ENCODE results near the gene KIRREL3. TPM values are rescaled to one million over a fixed set of nuclear protein-coding genes. Genes with fewer than 3 reads are reported as not detected.
A peak's percentile ranks its signal among the peaks of the same experiment; 100 is the strongest.

KIRREL3 gene
- total RNA-seq, 3 donors from 2014 or later, result not detected

GRCh38 chr11:126489836-126490660 lies 510.5 kb downstream of the KIRREL3 start:
- no peak for ATAC-seq
- no peaks in the 10 kb centered on the region for H3K36me3 Mint-ChIP-seq (ENCODE audit: insufficient read depth)
- DNase-seq, result no peak
- H3K9me3 Mint-ChIP-seq, result no peaks in the 10 kb centered on the region
- no peaks in the 10 kb centered on the region for H3K27me3 Mint-ChIP-seq (ENCODE audit: low read depth)
- no peaks in the 10 kb centered on the region for H3K4me1 Mint-ChIP-seq (ENCODE audit: low read depth)
- H3K4me3 Mint-ChIP-seq, result no peak overlapping the region

- no peak for DNase-seq
- Mint-ChIP-seq H3K36me3 (ENCODE audit: insufficient read depth) (no peaks in the 10 kb centered on the region), H3K9me3 (no peaks in the 10 kb centered on the region), H3K4me1 (ENCODE audit: low read depth) (no peaks in the 10 kb centered on the region), H3K27me3 (ENCODE audit: low read depth) (no peaks in the 10 kb centered on the region), H3K4me3 (no peak overlapping the region)
- no peak for ATAC-seq
Measured at GRCh38 chr11:126488591-126489370, 511.8 kb downstream of the KIRREL3 start.

GRCh38 chr11:126487711-126488110 lies 512.9 kb downstream of the KIRREL3 start:
- no peak for DNase-seq

GRCh38 chr11:126485986-126486635 lies 514.5 kb downstream of the KIRREL3 start:
- DNase-seq (no peak), ATAC-seq (no peak)
- Mint-ChIP-seq H3K27me3 (ENCODE audit: low read depth) (no peaks in the 10 kb centered on the region), H3K4me3 (no peak overlapping the region), H3K36me3 (ENCODE audit: insufficient read depth) (no peaks in the 10 kb centered on the region), H3K4me1 (ENCODE audit: low read depth) (no peaks in the 10 kb centered on the region), H3K9me3 (no peaks in the 10 kb centered on the region)

More at GRCh38 chr11:126487711-126488110, 512.9 kb downstream of the KIRREL3 start:
- H3K27me3 Mint-ChIP-seq (ENCODE audit: low read depth), result no peaks in the 10 kb centered on the region
- no peaks in the 10 kb centered on the region for H3K36me3 Mint-ChIP-seq (ENCODE audit: insufficient read depth)
- ATAC-seq, result no peak
- no peaks in the 10 kb centered on the region for H3K4me1 Mint-ChIP-seq (ENCODE audit: low read depth)
- no peak overlapping the region for H3K4me3 Mint-ChIP-seq
- H3K9me3 Mint-ChIP-seq, result no peaks in the 10 kb centered on the region

GRCh38 chr11:126485021-126485792 lies 515.4 kb downstream of the KIRREL3 start:
- no peak for ATAC-seq
- DNase-seq, result no peak
- H3K27me3 Mint-ChIP-seq (ENCODE audit: low read depth), result no peaks in the 10 kb centered on the region
- H3K36me3 Mint-ChIP-seq (ENCODE audit: insufficient read depth), result no peaks in the 10 kb centered on the region
- H3K4me1 Mint-ChIP-seq (ENCODE audit: low read depth), result peaks cover 5% of the 10 kb centered on the region
- no peaks in the 10 kb centered on the region for H3K9me3 Mint-ChIP-seq
- no peak overlapping the region for H3K4me3 Mint-ChIP-seq

GRCh38 chr11:126484266-126484665 lies 516.3 kb downstream of the KIRREL3 start:
- H3K4me1 Mint-ChIP-seq (ENCODE audit: low read depth), result peaks cover 7% of the 10 kb centered on the region
- no peaks in the 10 kb centered on the region for H3K36me3 Mint-ChIP-seq (ENCODE audit: insufficient read depth)
- H3K4me3 Mint-ChIP-seq, result no peak overlapping the region
- H3K27me3 Mint-ChIP-seq (ENCODE audit: low read depth), result no peaks in the 10 kb centered on the region
- no peak for ATAC-seq
- DNase-seq, result no peak
- H3K9me3 Mint-ChIP-seq, result no peaks in the 10 kb centered on the region

GRCh38 chr11:126483621-126484195 lies 516.9 kb downstream of the KIRREL3 start:
- no peaks in the 10 kb centered on the region for H3K36me3 Mint-ChIP-seq (ENCODE audit: insufficient read depth)
- DNase-seq, result no peak
- H3K4me1 Mint-ChIP-seq (ENCODE audit: low read depth), result peaks cover 7% of the 10 kb centered on the region
- H3K4me3 Mint-ChIP-seq, result no peak overlapping the region
- no peaks in the 10 kb centered on the region for H3K27me3 Mint-ChIP-seq (ENCODE audit: low read depth)
- ATAC-seq, result no peak
- no peaks in the 10 kb centered on the region for H3K9me3 Mint-ChIP-seq

- Mint-ChIP-seq H3K9me3 (no peaks in the 10 kb centered on the region), H3K4me1 (ENCODE audit: low read depth) (peaks cover 10% of the 10 kb centered on the region), H3K4me3 (no peak overlapping the region), H3K27me3 (ENCODE audit: low read depth) (no peaks in the 10 kb centered on the region), H3K36me3 (ENCODE audit: insufficient read depth) (no peaks in the 10 kb centered on the region)
- no peak for DNase-seq
- ATAC-seq, result no peak
Measured at GRCh38 chr11:126482586-126483108, 517.9 kb downstream of the KIRREL3 start.

- Mint-ChIP-seq H3K4me3 (no peak overlapping the region), H3K27me3 (ENCODE audit: low read depth) (no peaks in the 10 kb centered on the region), H3K36me3 (ENCODE audit: insufficient read depth) (no peaks in the 10 kb centered on the region), H3K9me3 (no peaks in the 10 kb centered on the region), H3K4me1 (ENCODE audit: low read depth) (peaks cover 10% of the 10 kb centered on the region)
- ATAC-seq, result no peak
- DNase-seq, result no peak
Measured at GRCh38 chr11:126481303-126481680, 519.3 kb downstream of the KIRREL3 start.

GRCh38 chr11:126480410-126481302 lies 519.9 kb downstream of the KIRREL3 start:
- Mint-ChIP-seq H3K4me3 (peak overlapping the region; percentile 58), H3K36me3 (ENCODE audit: insufficient read depth) (no peaks in the 10 kb centered on the region), H3K9me3 (no peaks in the 10 kb centered on the region), H3K27me3 (ENCODE audit: low read depth) (no peaks in the 10 kb centered on the region), H3K4me1 (ENCODE audit: low read depth) (peaks cover 10% of the 10 kb centered on the region)
- peak; percentile 60 for DNase-seq
- peak; percentile 81 for ATAC-seq

- peaks cover 10% of the 10 kb centered on the region for H3K4me1 Mint-ChIP-seq (ENCODE audit: low read depth)
- no peak overlapping the region for H3K4me3 Mint-ChIP-seq
- ATAC-seq (no peak), DNase-seq (no peak)
- H3K9me3 Mint-ChIP-seq, result no peaks in the 10 kb centered on the region
- no peaks in the 10 kb centered on the region for H3K36me3 Mint-ChIP-seq (ENCODE audit: insufficient read depth)
- no peaks in the 10 kb centered on the region for H3K27me3 Mint-ChIP-seq (ENCODE audit: low read depth)
Measured at GRCh38 chr11:126480015-126480409, 520.6 kb downstream of the KIRREL3 start.

- Mint-ChIP-seq H3K9me3 (no peaks in the 10 kb centered on the region), H3K4me1 (ENCODE audit: low read depth) (peaks cover 10% of the 10 kb centered on the region), H3K27me3 (ENCODE audit: low read depth) (no peaks in the 10 kb centered on the region), H3K4me3 (no peak overlapping the region), H3K36me3 (ENCODE audit: insufficient read depth) (no peaks in the 10 kb centered on the region)
- DNase-seq (no peak), ATAC-seq (no peak)
Measured at GRCh38 chr11:126479178-126479930, 521.2 kb downstream of the KIRREL3 start.

Measured in activated T-cell treated with anti-CD3 and anti-CD28 coated beads, Interleukin-2, amount 50 U/mL, for 4 hours (primary cell).